Uterus (tissue), 2 donors: Measurements from ENCODE around the gene SOX15.

Experiments
- POLR2A ChIP-seq, 2 donors: fragments of 450-650 bp; IDR thresholded peaks; one replicate each; pipeline ENCODE4 v1.6.1; 2016; ENCODE audit warnings: antibody characterized with exemption in 2 of 2, mild to moderate bottlenecking in 1 of 2, moderate library complexity in 1 of 2
- TF ChIP-seq, protein P1 (sequence below), 4 experiments: fragments of 200-600 bp in 2 of 4; fragments of 450-650 bp in 2 of 4; sonication (generic) in 2 of 4; IDR thresholded peaks; one replicate each; pipeline ENCODE4 v1.5.1; 2016 to 2019; ENCODE audit warnings: antibody characterized with exemption in 4 of 4, mild to moderate bottlenecking in 2 of 4, moderate library complexity in 1 of 4

DNA sequence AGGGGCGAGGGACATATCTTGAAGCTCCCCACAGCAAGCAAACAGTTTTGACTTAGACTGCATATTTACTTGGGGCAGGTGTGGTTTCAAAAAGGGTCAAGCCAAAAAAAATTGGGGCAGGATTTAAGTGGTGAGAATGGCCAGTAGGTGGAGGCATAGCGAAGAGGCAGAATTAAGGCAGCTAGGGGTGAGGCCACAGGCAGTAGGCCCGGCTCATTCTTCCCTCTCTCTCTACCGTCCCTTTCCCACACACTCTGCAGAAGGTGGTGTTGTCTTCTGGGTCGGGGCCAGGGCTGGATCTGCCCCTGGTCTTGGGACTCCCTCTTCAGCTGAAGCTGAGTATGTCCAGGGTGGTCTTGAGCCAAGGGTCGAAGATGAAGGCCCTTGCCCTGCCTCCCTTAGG lies 42.6 kb upstream of the SOX15 start:
- TF ChIP-seq, protein P1, sequence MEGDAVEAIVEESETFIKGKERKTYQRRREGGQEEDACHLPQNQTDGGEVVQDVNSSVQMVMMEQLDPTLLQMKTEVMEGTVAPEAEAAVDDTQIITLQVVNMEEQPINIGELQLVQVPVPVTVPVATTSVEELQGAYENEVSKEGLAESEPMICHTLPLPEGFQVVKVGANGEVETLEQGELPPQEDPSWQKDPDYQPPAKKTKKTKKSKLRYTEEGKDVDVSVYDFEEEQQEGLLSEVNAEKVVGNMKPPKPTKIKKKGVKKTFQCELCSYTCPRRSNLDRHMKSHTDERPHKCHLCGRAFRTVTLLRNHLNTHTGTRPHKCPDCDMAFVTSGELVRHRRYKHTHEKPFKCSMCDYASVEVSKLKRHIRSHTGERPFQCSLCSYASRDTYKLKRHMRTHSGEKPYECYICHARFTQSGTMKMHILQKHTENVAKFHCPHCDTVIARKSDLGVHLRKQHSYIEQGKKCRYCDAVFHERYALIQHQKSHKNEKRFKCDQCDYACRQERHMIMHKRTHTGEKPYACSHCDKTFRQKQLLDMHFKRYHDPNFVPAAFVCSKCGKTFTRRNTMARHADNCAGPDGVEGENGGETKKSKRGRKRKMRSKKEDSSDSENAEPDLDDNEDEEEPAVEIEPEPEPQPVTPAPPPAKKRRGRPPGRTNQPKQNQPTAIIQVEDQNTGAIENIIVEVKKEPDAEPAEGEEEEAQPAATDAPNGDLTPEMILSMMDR (IDR thresholded peaks at IDR 0.05): peak in 2 of 4 experiments; percentile 14 to 22
- no peak for TF ChIP-seq POLR2A (IDR thresholded peaks at IDR 0.05)
